GM18511 (cell line): ENCODE data around the gene DBN1.
"Not testable (repeated sequence)": the region's sequence is repeated elsewhere in the genome, so short reads cannot be mapped to it uniquely, and the experiment has no call there.

Experiments
- ATAC-seq: cut with Tn5 transposase; IDR thresholded peaks from one replicate; pipeline ENCODE4 v1.9.1; 2021; ENCODE audit warnings: mild to moderate bottlenecking, moderate library complexity; ENCODE audit not compliant: unreplicated experiment

Gene DBN1

DNA sequence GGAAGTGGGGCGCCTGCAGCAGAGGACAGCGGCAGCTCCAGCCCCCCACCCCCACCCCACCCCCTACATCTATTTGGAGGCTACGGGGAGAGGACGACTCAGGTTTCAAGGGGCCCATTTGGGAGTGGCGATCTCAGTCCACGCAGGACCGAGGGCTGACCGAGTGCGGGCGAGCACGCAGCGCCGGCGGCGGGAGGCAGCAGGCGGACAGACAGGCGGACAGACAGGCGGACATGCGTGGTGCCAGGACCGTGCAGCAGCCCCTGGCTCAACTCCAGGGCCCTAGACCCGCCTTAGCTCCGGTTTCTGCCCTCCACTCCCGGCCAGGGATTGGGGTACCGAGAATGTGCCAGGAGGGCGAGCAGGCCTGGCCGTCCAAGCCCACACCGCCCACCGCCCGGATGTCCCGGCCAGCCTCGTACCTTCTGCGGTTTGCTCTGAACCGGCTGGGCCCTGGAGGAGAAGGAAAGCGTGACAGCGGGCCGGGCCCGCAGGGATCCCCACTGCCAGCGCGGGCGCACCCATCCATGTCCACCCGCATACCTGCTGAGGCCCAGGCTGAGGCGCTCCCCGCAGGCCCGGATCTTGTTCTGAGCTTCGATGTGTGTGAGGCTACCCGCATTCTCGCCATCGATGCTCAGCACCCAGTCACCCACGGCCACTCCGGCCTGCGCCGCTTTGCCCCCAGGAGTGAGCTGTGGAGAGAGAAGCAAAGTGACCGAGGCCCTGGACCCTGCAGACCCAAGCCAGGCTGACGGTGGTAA is 18.7 kb upstream of the DBN1 start:
- no peak for ATAC-seq

DNA sequence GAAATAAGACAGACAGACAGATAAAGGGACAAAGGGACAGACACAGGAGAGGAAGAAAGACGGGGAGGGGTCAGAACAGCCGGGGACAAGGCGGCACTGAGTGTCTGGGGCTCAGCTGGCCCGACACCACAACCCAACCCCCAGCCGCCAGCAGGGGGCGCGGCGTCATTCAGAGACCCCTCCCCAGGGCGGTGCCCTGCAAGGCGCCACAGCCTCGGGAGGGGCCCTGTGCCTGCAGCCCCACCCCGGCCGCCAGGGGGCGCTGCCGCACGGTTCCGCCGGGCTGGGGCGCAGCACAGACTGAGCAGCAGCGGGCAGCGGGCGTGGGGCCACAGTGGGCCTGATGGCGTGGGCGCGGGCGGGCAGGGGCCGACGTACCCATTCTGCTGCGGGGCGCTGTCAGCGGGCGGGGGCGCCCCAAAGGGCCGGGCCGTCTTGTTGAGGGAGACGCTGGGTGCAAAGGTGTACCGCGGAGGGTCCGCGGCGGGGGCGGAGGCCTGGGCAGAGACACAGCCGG is 18.1 kb upstream of the DBN1 start:
- ATAC-seq: no peak

DNA sequence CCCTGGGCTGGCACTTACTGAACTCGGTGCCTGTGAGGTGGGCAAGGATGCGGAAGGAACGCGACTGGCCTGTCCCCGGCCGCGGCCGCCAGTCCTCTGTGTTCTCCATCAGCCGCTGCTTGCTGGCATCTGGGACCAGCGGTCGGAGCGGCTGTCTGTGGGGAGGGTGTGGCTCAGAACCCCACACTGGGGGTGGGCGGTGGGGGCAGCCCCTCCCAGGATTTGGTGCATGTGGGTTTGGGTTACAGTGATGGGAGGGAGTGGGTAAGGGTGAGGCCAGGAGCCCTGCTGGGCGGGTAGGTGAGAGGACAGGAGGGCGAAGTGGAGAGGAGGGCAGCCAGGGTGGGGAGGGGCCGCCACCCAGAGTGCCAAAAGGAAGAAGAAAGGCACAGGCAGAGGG is 17.6 kb upstream of the DBN1 start:
- no peak for ATAC-seq

DNA sequence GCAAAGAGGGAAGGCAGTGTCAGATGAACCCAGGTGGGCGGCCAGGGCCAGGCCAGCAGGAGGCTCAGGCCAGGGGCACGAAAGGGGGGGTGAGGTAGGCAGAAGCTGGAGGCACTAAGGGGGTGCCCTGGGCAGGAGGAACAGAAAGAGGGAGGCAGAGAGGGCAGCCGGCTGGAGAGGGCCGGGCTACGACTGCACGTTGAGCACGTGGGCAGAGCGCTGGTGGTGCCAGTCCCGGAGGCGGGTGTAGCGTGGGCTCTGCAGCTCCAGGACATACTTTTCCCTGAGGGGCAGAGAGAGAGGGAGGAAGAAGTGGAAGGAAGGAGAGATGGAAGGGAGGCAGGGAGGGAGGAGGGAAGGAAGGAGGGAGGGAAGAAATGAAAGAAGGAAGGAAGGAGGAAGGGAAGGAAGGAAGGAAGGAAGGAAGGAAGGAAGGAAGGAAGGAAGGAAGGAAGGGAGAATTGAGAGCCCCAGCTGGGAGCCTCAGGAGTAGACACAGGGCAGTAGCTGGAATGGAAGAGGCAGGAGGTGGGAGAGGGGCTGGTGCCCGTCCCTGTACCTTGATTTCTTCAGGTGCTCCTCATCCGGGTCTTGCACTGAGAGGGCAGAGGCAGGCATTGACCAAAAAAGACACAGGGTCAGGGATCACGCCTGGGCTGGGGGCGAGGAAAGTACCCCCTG is 17.0 kb upstream of the DBN1 start:
- ATAC-seq: no peak

- no peak for ATAC-seq
Measured at GRCh38 chr5:177489119-177489716, 15.8 kb upstream of the DBN1 start.

DNA sequence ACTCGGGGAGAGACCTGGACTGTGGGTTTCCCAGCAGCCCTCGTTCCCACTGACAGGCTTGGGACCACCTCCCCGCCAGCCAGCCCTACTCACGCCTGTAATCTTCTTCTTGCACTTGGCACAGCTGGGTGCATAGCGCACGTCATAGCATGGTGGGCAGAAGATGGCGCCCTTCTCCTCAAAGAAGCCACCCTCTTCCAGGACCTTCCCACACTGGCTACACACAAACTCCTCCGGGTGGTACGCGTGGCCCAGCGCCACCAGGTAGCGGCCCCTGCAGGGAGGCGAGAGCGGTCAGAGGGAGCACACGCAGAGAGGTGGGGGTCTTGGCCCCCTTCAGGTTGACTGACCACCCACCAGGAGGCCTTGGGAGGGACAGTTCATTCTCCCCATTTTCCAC is 14.5 kb upstream of the DBN1 start:
- ATAC-seq: no peak

DNA sequence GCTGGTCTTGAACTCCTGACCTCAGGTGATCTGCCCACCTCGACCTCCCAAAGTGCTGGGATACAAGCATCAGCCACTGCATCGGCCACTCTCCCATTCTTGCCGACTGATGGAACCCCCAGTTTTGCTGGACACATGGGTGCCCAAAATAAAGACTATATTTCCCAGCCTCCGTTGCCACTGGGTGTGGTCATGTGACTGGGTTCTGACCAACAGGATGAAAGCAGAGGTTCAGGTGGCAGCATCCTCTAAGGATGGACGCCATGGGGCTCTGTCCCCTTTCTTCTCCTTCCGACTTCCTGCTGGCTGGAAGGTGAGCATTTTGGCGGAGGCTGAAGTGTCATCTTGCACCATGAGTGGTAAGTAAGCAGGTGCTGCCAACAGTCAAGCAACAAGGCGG is 13.7 kb upstream of the DBN1 start:
- no peak for ATAC-seq

DNA sequence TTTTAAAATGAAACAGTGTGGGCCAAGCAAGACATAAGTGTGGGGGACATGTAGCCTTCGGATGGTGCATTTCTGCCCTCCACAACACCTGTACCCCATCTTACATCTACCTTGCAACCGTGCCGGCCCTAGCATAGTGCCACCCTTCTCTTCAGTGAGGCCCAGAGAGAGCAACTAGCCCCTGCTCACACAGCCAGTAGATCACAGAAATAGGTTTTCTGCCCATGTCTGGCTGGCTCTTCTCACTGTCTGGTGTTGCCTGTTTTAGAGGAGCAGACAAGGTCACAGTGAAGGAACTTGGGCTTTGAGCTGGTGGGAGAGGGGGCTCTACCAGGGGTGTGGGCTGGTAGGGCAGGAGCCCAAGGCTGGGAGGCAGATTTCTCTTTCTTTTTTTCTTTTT is 12.8 kb upstream of the DBN1 start:
- no peak for ATAC-seq

DNA sequence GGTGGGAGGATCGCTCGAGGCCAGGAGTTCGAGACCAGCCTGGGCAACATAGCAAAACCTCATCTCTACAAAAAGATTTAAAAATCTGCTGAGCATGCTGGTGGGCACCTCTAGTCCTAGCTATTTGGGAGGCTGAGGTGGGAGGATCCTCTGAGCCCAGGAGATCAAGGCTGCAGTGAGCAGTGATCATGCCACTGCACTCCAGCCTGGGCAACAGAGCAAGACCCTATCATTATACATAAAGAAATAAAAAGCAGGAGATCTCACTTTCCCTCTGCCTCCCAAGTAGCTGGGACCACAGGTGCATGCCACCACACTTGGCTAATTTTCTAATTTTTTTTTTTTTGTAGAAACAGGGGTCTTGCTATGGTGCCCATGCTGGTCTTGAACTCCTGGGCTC is 12.3 kb upstream of the DBN1 start:
- not testable (repeated sequence) for ATAC-seq

DNA sequence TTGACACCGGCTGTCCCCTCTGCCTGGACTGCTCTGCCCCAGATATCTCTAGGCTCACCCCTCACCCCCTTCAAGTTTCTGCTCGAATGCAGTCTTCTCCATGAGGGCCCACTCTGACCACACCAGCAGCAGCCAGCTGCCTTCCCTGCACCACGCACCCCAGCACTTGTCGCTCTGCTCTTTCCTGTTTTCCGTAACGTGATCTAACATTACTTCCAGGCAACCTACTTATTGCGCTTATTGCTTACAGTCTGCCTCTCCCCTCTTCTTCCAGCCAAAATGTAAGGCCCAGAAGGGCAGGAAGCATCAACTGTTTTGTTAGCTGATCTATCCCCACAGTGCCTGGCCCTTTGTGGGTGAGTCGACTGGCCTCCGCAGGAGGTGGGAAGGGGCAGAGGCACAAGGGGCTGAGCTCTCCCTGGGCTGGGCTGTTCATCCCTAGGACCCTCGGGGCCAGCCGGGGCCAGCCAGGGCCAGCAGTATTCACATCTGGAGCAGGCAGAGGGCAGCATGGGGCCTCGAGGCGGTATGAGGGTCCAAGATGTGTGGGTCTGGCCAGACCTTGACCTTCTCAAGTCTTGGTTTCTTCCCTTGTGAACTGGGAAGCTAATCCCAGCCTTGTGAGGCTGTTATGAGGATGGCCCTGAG is 11.6 kb upstream of the DBN1 start:
- ATAC-seq: no peak

DNA sequence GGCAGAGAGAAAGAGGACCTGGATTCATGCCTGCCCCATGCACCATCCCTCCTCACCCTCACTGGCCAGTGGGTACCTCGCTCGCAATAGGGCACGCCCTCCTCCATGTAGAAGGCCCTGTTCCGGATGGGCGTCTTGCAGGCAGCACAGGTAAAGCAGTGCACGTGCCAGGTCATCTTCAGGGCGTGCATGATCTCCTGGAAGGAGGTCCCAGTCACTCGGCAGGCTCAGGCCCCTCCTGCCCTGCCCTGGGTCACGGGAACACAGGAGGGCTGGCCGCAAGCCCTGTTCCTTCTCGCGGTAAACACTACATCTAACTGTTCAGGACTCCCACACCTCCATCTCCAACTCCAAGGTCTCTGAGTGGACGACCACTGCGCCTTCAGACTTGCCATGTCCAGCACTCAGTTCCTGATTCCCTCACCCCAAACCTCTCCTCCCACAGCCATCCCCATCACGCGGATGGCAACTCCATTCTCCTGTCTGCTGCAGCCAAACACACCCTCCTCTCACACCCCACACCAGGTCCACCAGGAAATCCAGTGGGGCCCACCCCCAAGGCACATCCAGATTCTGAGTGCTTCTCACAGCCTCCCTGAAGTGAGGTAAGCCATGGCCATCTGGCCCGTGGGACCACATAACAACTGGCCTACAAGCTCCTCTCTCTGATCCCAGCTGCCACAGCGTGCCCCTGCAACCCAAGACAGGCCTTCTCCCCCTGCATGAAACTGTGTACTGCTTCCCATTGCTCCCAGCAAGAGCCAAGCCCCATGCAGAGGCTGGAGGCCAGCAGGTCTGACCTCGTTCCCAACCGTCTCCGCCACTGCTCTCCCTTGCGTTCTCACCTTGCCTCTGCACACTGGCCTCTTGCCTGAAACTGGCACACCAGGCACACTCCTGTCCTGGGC is 10.8 kb upstream of the DBN1 start:
- ATAC-seq: no peak

DNA sequence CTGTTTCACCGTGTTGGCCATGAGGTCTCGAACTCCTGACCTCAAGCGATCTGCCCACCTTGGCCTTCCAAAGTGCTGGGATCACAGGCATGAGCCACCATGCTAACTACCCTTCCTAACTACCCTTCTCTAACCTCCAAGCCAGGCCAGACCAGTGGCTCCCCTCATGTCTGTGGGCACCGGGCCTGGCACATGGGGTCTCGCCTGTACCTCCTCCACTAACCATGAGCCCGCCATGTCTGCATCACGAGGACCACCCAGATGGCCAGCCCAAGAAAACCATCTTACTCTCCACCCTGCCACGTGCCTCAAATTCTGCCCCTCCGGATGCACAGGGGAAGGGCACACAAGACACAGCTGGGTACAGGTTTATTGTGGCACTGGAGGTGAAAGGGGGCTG is 9.6 kb upstream of the DBN1 start:
- no peak for ATAC-seq

GRCh38 chr5:177482359-177482795 is 8.9 kb upstream of the DBN1 start:
- no peak for ATAC-seq

DNA sequence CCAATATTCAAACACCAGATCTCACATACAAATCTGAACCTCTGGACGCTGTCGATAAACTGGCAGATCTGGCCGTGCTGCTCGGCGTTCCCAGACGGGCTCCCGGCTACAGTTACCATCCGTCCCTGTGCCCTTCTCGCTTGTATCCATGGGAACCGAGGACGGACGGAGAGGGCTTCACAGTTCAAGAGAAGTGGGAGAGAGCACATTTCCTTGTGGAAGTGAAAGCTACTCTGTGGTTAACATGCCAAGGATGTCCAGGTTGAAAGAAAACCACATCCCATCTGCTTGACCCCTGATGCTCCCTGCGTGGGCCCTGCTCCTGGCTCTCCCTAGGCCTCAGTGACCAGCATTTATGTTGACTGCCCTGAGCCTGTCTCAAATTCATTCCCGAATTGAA is 6.3 kb upstream of the DBN1 start:
- ATAC-seq: no peak

- no peak for ATAC-seq
Measured at GRCh38 chr5:177478711-177479646, 5.5 kb upstream of the DBN1 start.

DNA sequence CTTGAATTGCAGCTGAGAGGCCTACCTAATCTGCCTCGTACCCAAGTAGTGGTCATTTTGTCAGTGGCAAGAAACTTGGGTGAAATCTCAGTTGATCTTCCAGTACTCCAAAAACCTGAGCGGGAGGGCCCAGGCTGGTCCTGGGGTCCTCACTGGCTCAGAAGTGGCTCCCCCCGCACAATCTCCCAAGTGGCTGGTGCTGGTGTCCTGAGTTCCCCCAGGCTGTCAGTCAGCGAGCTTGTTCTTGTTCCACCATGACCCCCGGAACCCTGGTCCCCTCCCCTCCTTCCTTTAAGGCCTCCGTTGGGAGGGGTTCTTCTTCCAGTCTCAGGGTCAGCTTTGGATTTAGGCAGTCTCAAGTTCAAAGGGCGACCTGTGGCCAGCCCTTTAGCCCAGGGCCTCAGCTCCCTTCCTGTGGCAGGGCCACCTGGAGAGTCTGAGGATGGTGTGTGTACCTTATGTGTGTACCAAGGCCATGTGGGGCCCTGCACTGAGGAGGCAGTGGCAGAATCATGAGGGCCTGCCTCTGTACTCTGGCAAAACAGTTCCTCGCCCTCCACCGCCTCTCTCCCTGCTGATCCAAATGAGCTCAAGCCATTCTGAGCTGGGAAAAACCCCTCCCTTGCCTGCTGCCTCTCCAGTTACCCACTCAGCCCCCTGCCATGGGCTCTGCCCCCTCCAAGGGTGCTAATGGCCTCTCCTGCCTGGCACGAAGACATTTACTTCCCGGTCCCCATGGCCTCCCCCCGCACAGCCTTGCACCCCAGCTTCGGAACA is 4.5 kb upstream of the DBN1 start:
- ATAC-seq: no peak

DNA sequence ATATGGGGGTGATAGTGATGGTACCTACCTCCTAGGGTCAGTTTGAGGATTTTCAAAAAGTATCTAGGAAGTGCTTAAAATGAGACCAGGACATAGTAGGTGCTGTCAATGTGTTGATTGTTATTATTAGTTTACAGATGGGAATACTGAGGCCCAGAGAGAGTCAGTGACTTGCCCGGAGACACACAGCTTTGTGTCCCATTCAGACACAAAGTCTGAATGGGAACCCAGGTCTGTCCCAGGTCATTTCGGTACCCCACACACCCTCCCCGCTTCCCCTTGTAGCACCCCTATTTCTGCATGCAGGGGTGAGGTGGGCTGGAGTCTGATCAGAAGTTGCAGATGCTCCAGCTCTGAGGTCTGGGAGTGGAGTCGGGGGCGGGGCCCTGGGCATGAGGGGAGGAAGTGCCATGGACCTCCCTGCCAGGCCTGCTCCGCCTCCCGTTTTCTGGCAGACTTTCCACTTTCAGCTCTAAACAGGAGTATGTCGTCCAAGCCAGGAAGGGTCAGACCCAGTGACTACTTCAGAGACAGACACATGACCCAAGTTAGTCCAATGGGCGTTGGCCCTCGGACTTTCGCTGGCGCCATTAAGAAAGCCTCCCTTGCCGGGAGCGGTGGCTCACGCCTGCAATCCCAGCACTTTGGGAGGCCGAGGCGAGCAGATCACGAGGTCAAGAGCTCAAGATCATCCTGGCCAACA is 3.2 kb upstream of the DBN1 start:
- no peak for ATAC-seq
